ACC112 (cell line): Measurements from ENCODE around the gene ZNF746.

ENCODE experiments used
- H2AFZ ChIP-seq: fragments of 200-600 bp; sonication (generic); one replicate; pipeline ENCODE4 v1.6.0; 2017; ENCODE audit warnings: antibody characterized with exemption, low read length; ENCODE audit not compliant: unreplicated experiment
- H3K27ac ChIP-seq: fragments of 200-600 bp; sonication (generic); 2 replicates; pipeline ENCODE4 v1.5.1; 2014; ENCODE audit warnings: low read depth, mild to moderate bottlenecking, antibody characterized with exemption, low read length, moderate library complexity
- H3K27me3 ChIP-seq: fragments of 200-600 bp; sonication (generic); 2 replicates; pipeline ENCODE4 v1.6.1; 2014; ENCODE audit warnings: mild to moderate bottlenecking, antibody characterized with exemption, low read length, moderate library complexity, mixed read lengths; ENCODE audit not compliant: insufficient read depth
- H3K36me3 ChIP-seq: fragments of 200-600 bp; sonication (generic); 2 replicates; pipeline ENCODE4 v1.6.1; 2016; ENCODE audit warnings: mild to moderate bottlenecking, antibody characterized with exemption, low read length, moderate library complexity, mixed read lengths; ENCODE audit not compliant: insufficient read depth
- H3K4me1 ChIP-seq: fragments of 200-600 bp; sonication (generic); one replicate; pipeline ENCODE4 v1.6.1; 2016; ENCODE audit warnings: low read length, mixed read lengths; ENCODE audit not compliant: insufficient read depth, unreplicated experiment, control insufficient read depth
- H3K4me3 ChIP-seq: fragments of 200-600 bp; sonication (generic); 2 replicates; pipeline ENCODE4 v1.5.1; 2014; ENCODE audit warnings: mild to moderate bottlenecking, low read depth, low read length
- H3K79me2 ChIP-seq: fragments of 200-600 bp; sonication (generic); one replicate; pipeline ENCODE4 v1.6.0; 2016; ENCODE audit warnings: low read length; ENCODE audit not compliant: control insufficient read depth, unreplicated experiment, insufficient read depth

The ZNF746 gene

DNA sequence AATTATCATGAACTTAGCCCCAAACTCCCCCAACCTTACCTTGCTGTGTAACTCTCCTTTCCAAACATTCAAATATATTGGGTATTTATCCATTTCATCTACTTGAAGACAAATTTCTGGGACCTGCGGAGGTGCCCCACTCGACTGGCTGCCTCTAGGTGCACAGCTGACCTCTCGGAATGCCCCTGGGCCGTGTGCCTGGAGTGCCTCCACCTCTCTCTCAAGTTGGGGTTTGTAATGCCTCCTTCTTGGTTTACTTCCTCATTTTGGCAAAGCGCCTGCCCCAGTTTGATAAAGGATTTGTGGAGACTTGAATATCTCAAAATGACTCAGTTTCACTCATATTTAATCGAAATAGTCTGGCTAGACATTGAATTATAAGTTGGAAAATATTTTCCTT lies 53.3 kb downstream of the ZNF746 start:
- Histone ChIP-seq H3K4me3 (no peak overlapping the region), H3K27ac (no peak overlapping the region), H3K36me3 (peaks cover 5% of the 10 kb centered on the region; the same call in 1 of the 2 replicates), H2AFZ (no peak overlapping the region), H3K4me1 (no peaks in the 10 kb centered on the region), H3K79me2 (no peaks in the 10 kb centered on the region), H3K27me3 (no peaks in the 10 kb centered on the region)

DNA sequence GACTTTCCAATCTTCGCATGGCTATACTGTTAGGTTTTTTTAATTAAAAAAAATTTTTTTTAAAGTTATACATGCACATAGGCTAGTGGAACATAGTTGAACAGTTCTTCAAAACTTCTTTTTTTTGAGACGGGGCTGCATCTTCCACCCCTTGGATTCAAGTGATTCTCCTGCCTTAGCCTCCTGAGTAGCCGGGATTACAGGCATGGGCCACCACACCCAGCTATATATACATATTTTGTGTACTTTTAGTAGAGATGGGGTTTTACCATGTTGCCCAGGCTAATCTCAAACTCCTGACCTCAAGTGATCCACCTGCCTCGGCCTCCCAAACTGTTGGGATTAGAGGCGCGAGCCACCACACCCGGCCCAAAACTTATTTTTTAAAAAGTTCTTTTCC lies 54.1 kb downstream of the ZNF746 start:
- H3K4me3 ChIP-seq = no peak overlapping the region
- no peak overlapping the region for H3K27ac ChIP-seq
- H2AFZ ChIP-seq = no peak overlapping the region
- no peaks in the 10 kb centered on the region for H3K27me3 ChIP-seq
- H3K36me3 ChIP-seq = peaks cover 5% of the 10 kb centered on the region; the same call in 1 of the 2 replicates
- no peaks in the 10 kb centered on the region for H3K4me1 ChIP-seq
- no peaks in the 10 kb centered on the region for H3K79me2 ChIP-seq

DNA sequence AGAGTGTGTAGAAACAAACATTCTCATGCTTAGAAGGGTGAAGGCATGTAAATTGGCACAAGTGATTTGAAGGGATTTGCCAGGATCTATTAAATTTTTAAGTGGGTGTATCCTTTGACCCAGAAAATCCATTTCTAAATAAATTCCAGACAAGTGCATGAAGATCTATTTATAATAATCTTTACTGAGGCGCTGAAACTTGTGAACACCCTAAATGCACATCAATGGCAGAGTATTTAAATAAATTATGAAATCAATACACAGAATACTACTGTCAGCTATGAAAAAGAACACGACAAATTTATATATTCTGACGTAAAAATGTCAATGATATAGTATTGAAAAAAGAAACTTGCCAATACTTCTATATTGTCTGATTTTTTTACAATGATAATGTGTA lies 54.7 kb downstream of the ZNF746 start:
- H3K79me2 ChIP-seq = no peaks in the 10 kb centered on the region
- no peaks in the 10 kb centered on the region for H3K27me3 ChIP-seq
- H2AFZ ChIP-seq = no peak overlapping the region
- no peaks in the 10 kb centered on the region for H3K4me1 ChIP-seq
- peaks cover 5% of the 10 kb centered on the region; the same call in 1 of the 2 replicates for H3K36me3 ChIP-seq
- H3K4me3 ChIP-seq = no peak overlapping the region
- H3K27ac ChIP-seq = no peak overlapping the region

DNA sequence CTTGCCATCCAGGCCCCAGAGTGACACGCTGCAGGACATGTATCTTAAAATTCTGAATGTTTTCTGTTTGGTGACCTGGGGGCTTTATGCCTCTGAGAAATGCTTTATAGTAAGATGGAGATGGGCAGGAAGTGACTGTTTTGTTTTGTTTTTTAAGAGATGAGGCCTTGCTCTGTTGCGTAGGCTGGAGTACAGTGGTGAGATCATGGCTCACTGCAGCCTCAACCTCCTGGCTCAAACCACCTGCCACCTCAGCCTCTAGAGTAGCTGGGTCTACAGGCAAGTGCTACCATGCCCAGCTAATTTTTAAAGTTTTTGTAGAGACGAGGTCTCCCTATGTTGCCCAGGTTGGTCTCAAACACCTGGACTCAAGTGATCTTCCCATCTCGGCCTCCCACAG lies 57.4 kb downstream of the ZNF746 start:
- Histone ChIP-seq H3K79me2 (no peaks in the 10 kb centered on the region), H3K4me1 (no peaks in the 10 kb centered on the region), H3K27ac (no peak overlapping the region), H2AFZ (no peak overlapping the region), H3K4me3 (no peak overlapping the region), H3K27me3 (no peaks in the 10 kb centered on the region), H3K36me3 (peaks cover 7% of the 10 kb centered on the region; the same call in 1 of the 2 replicates)

DNA sequence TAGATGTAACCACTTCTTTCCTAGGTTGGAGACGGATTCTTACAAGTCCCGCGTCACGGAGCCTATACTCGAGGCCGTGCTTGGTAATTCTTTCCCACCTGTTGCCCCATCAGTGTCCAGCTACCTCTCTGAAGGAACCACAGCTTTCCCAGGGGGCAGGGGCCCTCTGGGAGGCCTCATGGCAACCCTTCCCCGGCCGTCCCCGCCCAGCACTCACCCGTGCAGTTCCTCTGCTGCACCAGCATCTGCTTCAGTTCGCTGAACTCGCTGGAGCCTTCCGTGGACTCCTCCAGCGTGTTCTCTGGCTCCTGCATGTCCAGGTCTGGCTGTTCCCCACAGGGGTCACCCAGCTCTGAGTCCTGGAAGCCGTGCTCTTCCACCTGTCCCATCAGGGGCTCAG lies 61.3 kb downstream of the ZNF746 start:
- H3K27me3 ChIP-seq = no peaks in the 10 kb centered on the region
- H3K4me3 ChIP-seq = no peak overlapping the region

DNA sequence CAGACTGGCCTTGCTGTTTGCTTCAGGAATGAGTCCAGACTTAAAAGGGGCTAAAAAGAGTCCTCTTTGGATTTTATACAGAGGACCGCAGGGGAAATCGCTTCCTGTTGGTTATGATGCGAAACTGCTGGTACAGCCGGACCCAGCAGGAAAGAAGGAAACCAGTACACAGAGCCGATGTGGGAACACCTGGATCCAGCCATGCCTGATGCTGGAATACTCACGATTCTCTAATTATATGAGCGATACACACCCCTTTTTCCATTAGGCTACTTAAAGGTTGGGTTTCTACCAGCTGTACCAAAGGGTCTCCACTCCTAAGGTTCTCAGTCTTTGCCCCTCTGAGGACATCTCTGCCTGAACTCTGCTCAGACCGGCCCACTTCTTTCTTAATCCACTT lies 64.5 kb downstream of the ZNF746 start:
- Histone ChIP-seq H3K4me1 (no peaks in the 10 kb centered on the region), H3K36me3 (peaks cover 10% of the 10 kb centered on the region; the same call in 1 of the 2 replicates), H3K27me3 (no peaks in the 10 kb centered on the region), H3K79me2 (no peaks in the 10 kb centered on the region), H2AFZ (no peak overlapping the region), H3K27ac (no peak overlapping the region), H3K4me3 (no peak overlapping the region)

More for the DNA sequence above, 61.3 kb downstream of the ZNF746 start:
- Histone ChIP-seq H2AFZ (no peak overlapping the region), H3K36me3 (peaks cover 14% of the 10 kb centered on the region; the same call in 1 of the 2 replicates), H3K79me2 (no peaks in the 10 kb centered on the region), H3K27ac (no peak overlapping the region), H3K4me1 (no peaks in the 10 kb centered on the region)

DNA sequence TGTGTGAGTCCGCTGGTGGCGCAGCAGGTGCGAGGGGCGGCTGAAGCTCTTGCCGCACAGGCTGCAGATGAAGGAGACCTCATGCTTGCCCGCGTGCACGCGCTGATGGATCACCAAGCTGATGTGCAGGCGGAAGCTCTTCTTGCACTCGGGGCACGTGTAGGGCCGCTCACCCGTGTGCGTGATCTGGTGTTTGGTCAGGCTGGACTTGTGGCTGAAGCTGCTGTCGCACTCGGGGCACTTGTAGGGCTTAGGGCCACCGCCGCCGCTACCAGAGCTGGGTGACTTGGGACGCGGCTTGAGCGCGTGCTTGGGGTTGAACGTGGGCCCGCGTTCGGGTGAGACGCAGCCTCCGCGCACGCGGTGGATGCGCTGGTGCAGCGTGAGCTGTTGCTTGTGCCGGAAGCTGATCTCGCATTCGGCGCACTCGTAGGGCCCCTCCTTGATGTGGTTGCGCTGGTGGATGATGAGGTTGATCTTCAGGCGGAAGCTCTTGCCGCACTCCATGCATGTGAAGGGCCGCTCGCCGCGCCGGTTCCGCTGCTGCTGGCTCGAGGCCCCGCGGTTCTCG lies 65.4 kb downstream of the ZNF746 start:
- Histone ChIP-seq H2AFZ (no peak overlapping the region), H3K79me2 (no peaks in the 10 kb centered on the region), H3K27ac (no peak overlapping the region), H3K27me3 (no peaks in the 10 kb centered on the region), H3K36me3 (peaks cover 10% of the 10 kb centered on the region; the same call in 1 of the 2 replicates), H3K4me3 (no peak overlapping the region), H3K4me1 (no peaks in the 10 kb centered on the region)

DNA sequence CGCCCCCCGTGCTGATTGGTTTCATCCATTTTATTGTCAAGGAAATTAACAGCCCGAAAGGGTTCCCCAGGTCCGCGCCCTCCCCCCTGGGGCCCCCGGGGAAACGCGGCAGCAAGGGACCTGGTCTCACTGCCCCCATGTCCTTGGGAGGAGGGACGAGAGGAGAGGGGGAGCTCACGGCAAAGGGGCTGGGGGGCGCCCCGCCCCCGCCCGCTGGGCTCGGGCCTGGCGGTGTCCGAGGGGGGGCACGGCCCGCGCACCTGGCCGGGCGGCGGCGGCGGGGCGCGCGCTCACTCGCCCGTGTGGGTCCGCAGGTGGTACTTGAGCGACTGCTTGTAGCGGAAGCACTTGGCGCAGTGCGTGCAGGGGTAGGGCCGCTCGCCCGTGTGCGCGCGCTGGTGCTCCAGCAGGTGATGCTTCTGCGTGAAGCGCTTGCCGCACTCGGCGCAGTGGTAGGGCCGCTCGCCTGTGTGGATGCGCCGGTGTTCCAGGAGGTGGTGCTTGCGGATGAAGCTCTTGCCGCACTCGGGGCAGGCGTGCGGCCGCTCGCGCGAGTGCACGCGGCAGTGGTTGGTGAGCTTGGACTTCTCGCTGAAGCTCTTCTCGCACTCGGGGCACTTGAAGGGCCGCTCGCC lies 66.0 kb downstream of the ZNF746 start:
- no peaks in the 10 kb centered on the region for H3K4me1 ChIP-seq
- no peak overlapping the region for H3K27ac ChIP-seq
- H3K27me3 ChIP-seq = no peaks in the 10 kb centered on the region
- no peak overlapping the region for H2AFZ ChIP-seq
- H3K36me3 ChIP-seq = peaks cover 10% of the 10 kb centered on the region; the same call in 1 of the 2 replicates
- H3K4me3 ChIP-seq = no peak overlapping the region
- no peaks in the 10 kb centered on the region for H3K79me2 ChIP-seq

DNA sequence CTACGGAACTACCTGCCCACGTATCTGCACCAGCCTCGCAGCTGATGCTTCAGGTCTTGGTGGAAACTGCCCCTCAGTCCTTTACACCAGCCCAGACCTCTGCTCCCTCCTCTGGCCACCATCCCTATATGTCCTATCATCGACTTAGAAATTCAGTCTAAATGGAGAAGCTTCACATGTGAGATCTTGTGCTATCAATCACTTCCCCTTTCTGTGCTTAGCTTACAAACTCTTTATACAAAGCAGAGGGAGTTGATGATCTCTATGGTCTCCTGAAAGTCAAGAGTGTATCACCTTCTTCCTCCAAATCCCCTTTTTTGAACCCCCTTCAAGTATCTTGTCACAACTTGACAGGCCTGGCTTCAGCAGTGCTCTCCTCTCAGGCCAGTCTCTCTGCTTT lies 67.4 kb downstream of the ZNF746 start:
- Histone ChIP-seq H2AFZ (no peak overlapping the region), H3K4me1 (no peaks in the 10 kb centered on the region), H3K27ac (no peak overlapping the region), H3K4me3 (no peak overlapping the region), H3K27me3 (no peaks in the 10 kb centered on the region), H3K36me3 (peaks cover 7% of the 10 kb centered on the region; the same call in 1 of the 2 replicates), H3K79me2 (no peaks in the 10 kb centered on the region)

DNA sequence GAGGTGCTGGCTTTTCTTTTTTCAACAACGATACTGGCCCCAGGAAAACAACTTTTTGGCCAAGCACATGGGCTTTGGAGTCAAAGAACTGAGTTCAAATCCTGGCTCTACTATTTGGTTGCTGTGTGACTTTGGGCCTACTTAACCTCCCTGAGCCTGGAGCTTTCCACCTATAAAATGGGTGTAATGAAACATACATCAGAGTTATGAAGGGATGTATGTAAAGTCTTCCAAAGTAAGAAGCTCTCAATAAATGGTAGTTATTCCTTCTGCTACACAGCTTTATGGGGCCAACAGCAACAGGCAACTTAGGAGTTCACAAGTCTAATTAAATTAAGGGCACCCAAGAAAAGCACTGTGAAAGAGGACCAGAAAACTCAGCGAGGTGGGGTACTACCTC lies 69.7 kb downstream of the ZNF746 start:
- peaks cover 12% of the 10 kb centered on the region; the same call in 1 of the 2 replicates for H3K27me3 ChIP-seq
- H3K79me2 ChIP-seq = no peaks in the 10 kb centered on the region
- no peak overlapping the region for H3K4me3 ChIP-seq
- no peaks in the 10 kb centered on the region for H3K4me1 ChIP-seq
- H3K36me3 ChIP-seq = peaks cover 2% of the 10 kb centered on the region; the same call in 1 of the 2 replicates
- no peak overlapping the region for H2AFZ ChIP-seq
- no peak overlapping the region for H3K27ac ChIP-seq

DNA sequence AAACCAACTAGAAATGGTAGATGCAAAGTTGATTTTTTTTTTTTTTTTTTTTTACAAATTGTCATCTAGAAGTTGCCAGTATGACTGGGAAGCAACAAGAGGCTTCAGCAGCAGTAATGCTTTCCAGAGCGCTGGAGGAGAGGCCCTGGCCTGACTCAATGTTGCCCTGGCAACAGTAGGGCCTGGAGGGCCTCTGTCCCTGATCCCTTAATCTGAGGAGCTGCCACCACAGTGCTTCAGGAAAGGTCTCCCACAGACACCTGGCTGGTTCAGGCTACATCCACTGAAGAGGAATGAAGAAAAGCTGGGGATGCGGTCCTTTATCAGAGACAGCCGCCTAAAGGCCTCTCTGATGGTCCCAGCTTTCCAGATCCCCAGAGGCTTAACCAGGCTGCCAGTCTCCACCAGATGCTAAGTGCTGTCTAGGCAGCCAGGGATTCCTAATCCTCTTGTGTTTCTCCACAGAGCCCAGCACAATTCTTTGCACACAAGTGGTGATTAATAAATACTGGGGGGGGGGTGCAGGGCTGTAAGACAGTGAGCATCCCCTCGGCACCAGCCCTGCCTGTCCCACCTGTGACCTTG lies 70.4 kb downstream of the ZNF746 start:
- H3K36me3 ChIP-seq = no peaks in the 10 kb centered on the region

More for the DNA sequence above, 70.4 kb downstream of the ZNF746 start:
- H3K27ac ChIP-seq = no peak overlapping the region
- H3K27me3 ChIP-seq = peaks cover 15% of the 10 kb centered on the region; the same call in 1 of the 2 replicates
- no peak overlapping the region for H2AFZ ChIP-seq
- no peaks in the 10 kb centered on the region for H3K4me1 ChIP-seq
- H3K4me3 ChIP-seq = no peak overlapping the region
- no peaks in the 10 kb centered on the region for H3K79me2 ChIP-seq
